ENCODE data around the gene USP24.

DNA sequence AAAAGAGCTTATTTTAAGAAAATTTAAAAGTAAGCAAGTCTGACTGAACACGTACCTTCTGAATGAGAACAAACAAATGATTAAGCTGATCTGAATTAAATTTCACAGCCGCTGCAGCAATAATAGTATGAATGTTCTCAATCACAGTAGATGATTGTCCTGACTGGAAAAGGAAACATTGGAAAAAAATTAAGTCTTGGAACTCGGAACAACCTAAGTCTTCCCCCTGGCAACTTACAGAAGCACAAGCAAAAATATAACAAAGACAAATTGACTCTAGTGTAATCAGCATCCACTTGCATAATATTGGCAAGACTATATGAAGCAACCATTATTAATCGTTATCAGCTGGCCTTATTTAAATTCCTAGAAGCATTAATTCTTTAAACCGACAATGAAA, 60.5 kb downstream of the USP24 start:
- TF ChIP-seq, protein P1, sequence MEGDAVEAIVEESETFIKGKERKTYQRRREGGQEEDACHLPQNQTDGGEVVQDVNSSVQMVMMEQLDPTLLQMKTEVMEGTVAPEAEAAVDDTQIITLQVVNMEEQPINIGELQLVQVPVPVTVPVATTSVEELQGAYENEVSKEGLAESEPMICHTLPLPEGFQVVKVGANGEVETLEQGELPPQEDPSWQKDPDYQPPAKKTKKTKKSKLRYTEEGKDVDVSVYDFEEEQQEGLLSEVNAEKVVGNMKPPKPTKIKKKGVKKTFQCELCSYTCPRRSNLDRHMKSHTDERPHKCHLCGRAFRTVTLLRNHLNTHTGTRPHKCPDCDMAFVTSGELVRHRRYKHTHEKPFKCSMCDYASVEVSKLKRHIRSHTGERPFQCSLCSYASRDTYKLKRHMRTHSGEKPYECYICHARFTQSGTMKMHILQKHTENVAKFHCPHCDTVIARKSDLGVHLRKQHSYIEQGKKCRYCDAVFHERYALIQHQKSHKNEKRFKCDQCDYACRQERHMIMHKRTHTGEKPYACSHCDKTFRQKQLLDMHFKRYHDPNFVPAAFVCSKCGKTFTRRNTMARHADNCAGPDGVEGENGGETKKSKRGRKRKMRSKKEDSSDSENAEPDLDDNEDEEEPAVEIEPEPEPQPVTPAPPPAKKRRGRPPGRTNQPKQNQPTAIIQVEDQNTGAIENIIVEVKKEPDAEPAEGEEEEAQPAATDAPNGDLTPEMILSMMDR (IDR thresholded peaks at IDR 0.05), result no peak
- no peak for TF ChIP-seq POLR2A (IDR thresholded peaks at IDR 0.05)
